GM23338 (cell line): ENCODE results near the gene PALMD. TPM values are rescaled to one million over a fixed set of nuclear protein-coding genes. Genes with fewer than 3 reads are reported as not detected.

Experiments
- ATAC-seq: fragments of 200-7000 bp; cut with Tn5 transposase; 3 replicates; pipeline ENCODE4 v1.9.1; 2020
- DNase-seq: peaks from one replicate; pipeline ENCODE4 v3.0.0-alpha.2; 2015; ENCODE audit warnings: low spot score
- H2AFZ ChIP-seq: fragments of 200-600 bp; sonication (generic); 2 replicates; pipeline ENCODE4 v1.8.0; 2016; ENCODE audit warnings: antibody characterized with exemption, mild to moderate bottlenecking, moderate library complexity
- H3F3A ChIP-seq: fragments of 200-600 bp; sonication (generic); replicated peaks from 2 replicates; pipeline ENCODE4 v1.8.0; 2017; ENCODE audit warnings: antibody characterized with exemption, mixed run types, low read depth
- H3K27ac ChIP-seq: fragments of 200-600 bp; sonication (generic); 2 replicates; pipeline ENCODE4 v1.6.1; 2016; ENCODE audit warnings: low read depth
- H3K27me3 ChIP-seq: fragments of 200-600 bp; sonication (generic); 2 replicates; pipeline ENCODE4 v1.8.0; 2016; ENCODE audit warnings: mild to moderate bottlenecking, mixed run types, moderate library complexity; ENCODE audit not compliant: insufficient read depth
- H3K36me3 ChIP-seq: fragments of 200-600 bp; sonication (generic); 2 replicates; pipeline ENCODE4 v1.8.0; 2016; ENCODE audit warnings: mild to moderate bottlenecking; ENCODE audit not compliant: insufficient read depth
- H3K4me1 ChIP-seq: fragments of 200-600 bp; sonication (generic); 2 replicates; pipeline ENCODE4 v1.8.0; 2016; ENCODE audit warnings: mild to moderate bottlenecking, moderate library complexity; ENCODE audit not compliant: insufficient read depth
- H3K4me2 ChIP-seq: fragments of 200-600 bp; sonication (generic); 2 replicates; pipeline ENCODE4 v1.7.1; 2017; ENCODE audit warnings: mixed run types
- H3K4me3 ChIP-seq: fragments of 200-600 bp; sonication (generic); 2 replicates; pipeline ENCODE4 v1.6.1; 2016; ENCODE audit warnings: mixed run types
- H3K79me2 ChIP-seq: fragments of 200-600 bp; sonication (generic); replicated peaks from 2 replicates; pipeline ENCODE4 v1.8.0; 2017; ENCODE audit warnings: mild to moderate bottlenecking; ENCODE audit not compliant: insufficient read depth
- H3K9me2 ChIP-seq: fragments of 200-600 bp; sonication (generic); 2 replicates; pipeline ENCODE4 v1.8.0; 2017; ENCODE audit not compliant: insufficient read depth
- H4K20me1 ChIP-seq: fragments of 200-600 bp; sonication (generic); replicated peaks from 2 replicates; pipeline ENCODE4 v1.8.0; 2017; ENCODE audit warnings: mild to moderate bottlenecking; ENCODE audit not compliant: insufficient read depth
- H3K27ac Mint-ChIP-seq: 2 replicates; pipeline ENCODE4 v1.8.0; 2020; ENCODE audit warnings: inconsistent platforms, mild to moderate bottlenecking, moderate library complexity, mixed read lengths
- H3K27me3 Mint-ChIP-seq: 3 replicates; pipeline ENCODE4 v1.8.0; 2022; ENCODE audit warnings: low read depth, mild to moderate bottlenecking, moderate library complexity, mixed read lengths, inconsistent platforms; ENCODE audit not compliant: insufficient read depth, poor library complexity
- H3K36me3 Mint-ChIP-seq: 3 replicates; pipeline ENCODE4 v1.8.0; 2021; ENCODE audit warnings: low read depth, mild to moderate bottlenecking, inconsistent platforms, moderate library complexity, mixed read lengths
- H3K4me1 Mint-ChIP-seq: 3 replicates; pipeline ENCODE4 v1.8.0; 2020; ENCODE audit warnings: mild to moderate bottlenecking, inconsistent platforms, mixed read lengths
- H3K4me3 Mint-ChIP-seq: 3 replicates; pipeline ENCODE4 v1.8.0; 2021; ENCODE audit warnings: moderate library complexity, mild to moderate bottlenecking, inconsistent platforms, mixed read lengths
- H3K9me3 Mint-ChIP-seq: 3 replicates; pipeline ENCODE4 v1.8.0; 2020; ENCODE audit warnings: moderate library complexity, mild to moderate bottlenecking, inconsistent platforms, mixed read lengths
- CREB1 ChIP-seq: fragments of 250-450 bp; sonication (Bioruptor Pico); IDR thresholded peaks from 2 replicates; pipeline ENCODE4 v1.5.0; 2020; ENCODE audit warnings: low read depth, mild to moderate bottlenecking, moderate library complexity
- CTCF ChIP-seq, 2 experiments: fragments of 200-600 bp in 1 of 2; sonication (generic) in 1 of 2; conservative IDR thresholded peaks; 2 replicates each; pipeline versions ENCODE4 v1.5.1 to v1.6.1; 2016 to 2017; ENCODE audit warnings: antibody characterized with exemption in 2 of 2, low read depth in 2 of 2, mild to moderate bottlenecking in 2 of 2, moderate library complexity in 1 of 2
- ETS1 ChIP-seq: IDR thresholded peaks from 2 replicates; pipeline ENCODE4 v1.6.1; 2016; ENCODE audit warnings: antibody characterized with exemption
- EZH2 ChIP-seq: fragments of 200-600 bp; sonication (generic); IDR thresholded peaks from one replicate; pipeline ENCODE4 v1.8.0; 2017; ENCODE audit warnings: antibody characterized with exemption, mild to moderate bottlenecking, low read depth; ENCODE audit not compliant: unreplicated experiment
- EZH2phosphoT487 ChIP-seq: fragments of 200-600 bp; sonication (generic); IDR thresholded peaks from one replicate; pipeline ENCODE4 v1.8.1; 2018; ENCODE audit warnings: antibody characterized with exemption; ENCODE audit not compliant: unreplicated experiment
- JUNB ChIP-seq: IDR thresholded peaks from one replicate; pipeline ENCODE4 v1.6.1; 2016; ENCODE audit warnings: antibody characterized with exemption; ENCODE audit not compliant: unreplicated experiment
- NANOG ChIP-seq: IDR thresholded peaks from 2 replicates; pipeline ENCODE4 v1.6.1; 2016; ENCODE audit warnings: antibody characterized with exemption, borderline replicate concordance
- REST ChIP-seq: IDR thresholded peaks from one replicate; pipeline ENCODE4 v1.6.1; 2018; ENCODE audit warnings: antibody characterized with exemption; ENCODE audit not compliant: unreplicated experiment
- ZNF114 ChIP-seq: fragments of 250-450 bp; sonication (Bioruptor Pico); IDR thresholded peaks from 2 replicates; pipeline ENCODE4 v1.5.0; 2020; ENCODE audit warnings: mild to moderate bottlenecking, moderate library complexity
- ZNF331 ChIP-seq: fragments of 250-450 bp; sonication (Bioruptor Pico); IDR thresholded peaks from 2 replicates; pipeline ENCODE4 v1.5.0; 2020; ENCODE audit warnings: low read depth, mild to moderate bottlenecking, moderate library complexity
- ZNF462 ChIP-seq: fragments of 250-450 bp; sonication (Bioruptor Pico); IDR thresholded peaks from 2 replicates; pipeline ENCODE4 v1.5.0; 2020; ENCODE audit warnings: mild to moderate bottlenecking, moderate library complexity
- polyA plus RNA-seq: library from polyadenylated mRNA; unstranded; fragments of >200 nt; fragmentation: Nextera tagmentation; extraction: Ambion mirVana; gene quantifications from 2 replicates; pipeline ENCODE4 v1.2.1, GENCODE V29; 2016
- total RNA-seq: library from RNA; depleted of rRNA; stranded (reverse); fragments of >200 nt; shearing (Covaris generic); gene quantifications from 2 replicates; pipeline ENCODE4 v1.2.3, GENCODE V29; 2014

Gene PALMD
- total and polyA plus RNA-seq, 2 experiments from 2014 or later = not detected

DNA sequence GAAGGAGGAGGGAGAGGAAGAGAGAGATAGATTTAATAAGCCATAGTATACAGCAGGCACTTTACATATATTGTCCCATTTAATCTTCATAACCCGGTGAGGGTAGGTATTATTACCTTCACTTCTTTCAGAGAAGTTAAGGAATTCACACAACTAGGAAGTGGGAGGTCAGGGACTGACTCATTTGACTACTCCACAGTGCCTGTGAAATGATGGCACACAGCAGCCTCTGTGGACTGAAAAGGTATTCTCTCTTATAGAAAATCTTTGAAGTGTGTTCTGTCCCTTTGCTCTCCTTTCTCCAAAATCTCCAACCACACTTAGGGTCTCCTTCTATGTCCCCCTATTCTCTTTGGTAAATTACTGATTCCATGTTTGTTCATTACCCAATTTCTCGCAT is 23.9 kb downstream of the PALMD start (continued):
- TF ChIP-seq REST = no peak
- no peak for TF ChIP-seq EZH2
- no peak for TF ChIP-seq ZNF114
- no peak for TF ChIP-seq CREB1
- no peak for TF ChIP-seq NANOG
- no peak for TF ChIP-seq ETS1
- TF ChIP-seq EZH2phosphoT487 = no peak
- no peak for TF ChIP-seq ZNF331 (CRISPR knock-in tag)
- TF ChIP-seq JUNB = no peak

DNA sequence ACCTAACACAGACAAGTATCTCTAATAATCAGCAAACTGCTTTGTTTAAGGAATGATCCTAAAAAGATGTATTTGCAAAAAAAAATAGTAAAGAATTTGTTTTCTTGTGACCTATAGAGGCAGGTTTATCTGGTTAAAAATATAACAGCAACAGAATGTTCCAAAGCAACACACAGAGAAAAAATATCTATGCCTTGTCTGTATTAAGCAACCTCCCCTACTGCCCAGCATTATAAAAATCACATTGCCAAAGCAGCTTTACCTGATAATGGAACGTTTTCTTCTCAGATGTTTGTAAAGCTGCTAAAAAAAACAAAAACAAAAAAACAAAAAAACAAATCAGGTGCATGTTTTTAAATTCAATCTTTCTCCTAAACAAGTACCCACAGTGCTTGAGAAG is 24.7 kb downstream of the PALMD start:
- Histone ChIP-seq H3F3A (no peaks in the 10 kb centered on the region), H3K79me2 (no peaks in the 10 kb centered on the region), H3K4me1 (peaks cover 7% of the 10 kb centered on the region), H4K20me1 (no peaks in the 10 kb centered on the region), H3K4me3 (no peak overlapping the region), H3K27ac (no peak overlapping the region), H3K27me3 (no peaks in the 10 kb centered on the region), H3K4me2 (no peak overlapping the region), H3K36me3 (no peaks in the 10 kb centered on the region), H2AFZ (no peak overlapping the region), H3K9me2 (no peaks in the 10 kb centered on the region)
- H3K9me3 Mint-ChIP-seq = no peaks in the 10 kb centered on the region
- no peak for ATAC-seq
- no peak for DNase-seq
- H3K4me3 Mint-ChIP-seq = no peak overlapping the region
- H3K4me1 Mint-ChIP-seq = peaks cover 14% of the 10 kb centered on the region
- H3K27me3 Mint-ChIP-seq = no peaks in the 10 kb centered on the region
- no peaks in the 10 kb centered on the region for H3K36me3 Mint-ChIP-seq
- H3K27ac Mint-ChIP-seq = no peak overlapping the region
- no peak for TF ChIP-seq EZH2phosphoT487
- TF ChIP-seq CTCF (conservative IDR thresholded peaks at IDR 0.05; ENCODE audit: low read depth in 2 of 2) = no peak
- no peak for TF ChIP-seq NANOG
- no peak for TF ChIP-seq ZNF462
- no peak for TF ChIP-seq ZNF331 (CRISPR knock-in tag)
- no peak for TF ChIP-seq JUNB
- no peak for TF ChIP-seq CREB1
